OCI-M2 (cell line): ENCODE results near the gene THTPA.
"Not testable (repeated sequence)": the region's sequence is repeated elsewhere in the genome, so short reads cannot be mapped to it uniquely, and the experiment has no call there.

Source experiments
- DNase-seq: peaks from one replicate; lab custom pipeline; 2025; ENCODE audit not compliant: unreplicated experiment; lab: John Stamatoyannopoulos, UW

Gene THTPA

DNA sequence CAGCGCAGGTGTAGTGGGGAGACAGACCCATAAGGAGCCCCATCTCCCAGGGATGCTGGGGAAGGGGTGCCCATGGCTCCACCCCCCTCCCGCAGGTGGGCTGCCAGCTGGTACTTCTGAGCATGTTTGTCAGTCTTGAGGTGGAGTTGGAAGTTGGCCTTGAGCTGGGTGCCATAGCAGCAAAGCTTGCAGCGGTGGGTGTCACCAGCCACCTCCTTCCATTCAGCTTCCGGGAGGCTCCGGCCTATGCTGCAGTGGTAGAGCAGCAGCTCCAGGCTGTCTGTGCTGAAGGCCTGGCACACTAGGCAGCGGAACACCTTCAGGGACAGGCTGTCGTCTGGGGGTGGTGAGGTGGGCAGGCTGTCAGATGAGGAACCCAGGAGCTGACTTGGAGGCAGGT, 23.4 kb upstream of the THTPA start:
- DNase-seq, result no peak

DNA sequence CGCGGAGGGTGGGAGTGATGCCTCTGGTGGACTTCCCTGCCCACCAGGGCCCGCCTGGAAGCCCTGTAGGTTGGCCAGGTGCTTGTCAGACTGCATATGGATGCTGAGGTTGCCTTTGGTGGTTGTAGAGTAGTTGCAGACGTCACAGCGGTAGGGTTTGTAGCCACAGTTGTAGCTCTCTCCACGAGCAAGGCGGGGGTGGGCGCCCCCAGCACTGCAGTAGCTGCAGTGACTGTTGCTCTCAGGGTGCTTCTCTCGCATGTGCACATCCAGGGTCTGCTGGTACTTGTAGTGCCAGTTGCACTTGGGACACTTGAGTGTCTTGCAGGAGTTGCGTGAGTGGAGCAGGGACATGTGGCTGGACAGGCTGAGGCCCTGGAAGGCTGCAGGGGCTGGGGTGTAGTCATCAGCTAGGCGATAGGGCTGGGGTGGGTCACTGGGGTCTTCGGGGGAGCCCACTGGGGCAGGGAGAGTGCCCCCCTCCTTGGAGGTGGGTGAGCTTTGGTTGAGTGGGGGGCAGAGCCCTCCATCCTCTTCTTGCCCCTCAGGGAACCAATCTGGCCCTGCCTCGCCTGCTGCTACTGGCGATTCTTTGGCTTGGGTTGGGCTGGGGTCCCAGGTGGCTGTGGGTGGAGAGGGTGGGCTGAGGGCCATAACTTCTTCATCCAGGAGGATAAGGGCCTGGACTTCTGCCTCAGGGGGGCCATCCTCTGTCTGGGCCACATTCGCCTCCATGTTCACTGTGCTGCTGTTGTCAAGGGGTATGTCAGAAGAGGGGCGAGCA, 22.2 kb upstream of the THTPA start:
- no peak for DNase-seq

DNA sequence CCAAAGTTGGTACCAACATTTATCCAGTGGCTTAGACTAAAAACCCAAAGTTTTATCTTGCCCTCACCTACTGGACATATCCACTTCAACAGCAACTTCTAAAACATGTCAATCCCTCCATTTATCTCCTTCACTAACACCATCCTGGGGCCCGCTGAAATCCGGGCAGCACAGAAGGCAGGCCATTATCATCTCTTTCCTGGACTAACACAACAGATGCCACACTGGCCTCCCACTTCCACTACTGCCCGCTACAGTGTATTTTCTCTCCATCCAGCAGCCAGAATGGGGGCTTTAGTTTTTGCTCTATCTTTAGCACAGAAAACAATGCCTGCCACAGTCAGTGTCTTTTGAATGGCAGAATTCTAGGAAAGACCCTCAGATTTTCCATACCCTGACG, 20.1 kb upstream of the THTPA start:
- no peak for DNase-seq

DNA sequence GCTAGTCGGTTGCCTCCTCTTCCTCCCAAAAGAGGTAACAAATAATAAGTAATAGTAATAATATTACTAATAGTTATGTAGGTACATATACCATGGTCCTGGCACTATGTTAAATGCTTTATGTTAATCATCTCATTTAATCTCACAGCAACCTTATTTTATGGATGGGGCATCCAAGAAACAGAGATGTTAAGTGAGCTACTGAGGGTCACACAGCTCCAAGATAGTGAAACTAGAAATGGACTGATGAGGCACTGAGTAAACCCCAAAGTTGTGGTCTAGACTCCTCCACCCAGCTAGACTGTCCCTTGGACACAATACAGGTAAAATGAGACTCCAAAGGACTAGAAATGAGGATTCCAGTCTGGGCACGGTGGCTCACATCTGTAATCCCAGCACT, 19.6 kb upstream of the THTPA start:
- no peak for DNase-seq

DNA sequence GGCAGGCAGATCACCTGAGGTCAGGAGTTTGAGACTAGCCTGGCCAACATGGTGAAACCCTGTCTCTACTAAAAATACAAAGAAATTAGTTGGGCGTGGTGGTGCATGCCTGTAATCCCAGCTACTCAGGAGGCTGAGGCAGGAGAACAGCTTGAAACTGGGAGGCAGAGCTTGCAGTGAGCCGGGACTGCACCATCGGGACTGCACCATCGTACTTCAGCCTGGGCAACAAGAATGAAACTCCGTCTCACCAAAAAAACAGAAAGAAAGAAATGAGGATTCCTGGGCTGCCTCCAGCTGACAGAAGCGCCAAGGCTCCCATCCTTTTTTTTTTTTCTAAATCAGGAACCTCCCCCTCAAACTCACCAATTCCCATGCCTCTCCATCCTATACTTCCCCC, 19.2 kb upstream of the THTPA start:
- DNase-seq, result not testable (repeated sequence)

DNA sequence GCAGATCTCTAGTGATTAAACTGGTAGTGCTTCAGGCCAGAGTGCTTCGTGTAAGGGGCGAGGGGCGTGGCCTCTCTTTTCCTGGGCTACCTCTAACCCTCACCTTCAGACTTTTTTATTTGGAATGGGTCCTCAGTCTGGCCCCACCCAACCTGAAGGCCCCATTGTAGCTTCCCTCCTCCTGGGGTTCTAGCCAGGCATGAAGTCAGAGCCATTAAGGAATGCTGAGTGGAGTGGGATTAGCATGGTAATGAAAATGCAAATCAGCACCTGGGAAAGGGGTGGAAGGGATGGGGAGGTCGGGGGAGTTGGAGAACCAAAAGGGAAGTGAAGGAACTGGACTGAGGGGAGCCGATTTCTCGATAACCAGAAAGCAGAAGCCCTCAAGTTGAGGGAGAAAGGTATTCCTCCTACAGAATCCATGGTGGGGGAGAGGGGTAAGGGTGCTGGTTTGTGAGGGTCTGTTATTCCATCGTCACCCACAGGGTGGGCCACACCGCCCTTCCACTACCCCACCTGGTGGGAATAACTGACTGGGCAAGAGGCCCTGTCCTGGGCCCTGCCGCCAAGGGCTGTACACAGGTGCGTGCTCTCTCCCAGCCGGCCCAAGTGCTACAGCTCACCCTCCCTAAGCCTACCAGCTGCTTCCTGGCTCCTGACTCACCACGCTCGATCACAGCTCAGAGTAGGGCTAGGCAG, 18.6 kb upstream of the THTPA start:
- DNase-seq, result no peak

DNA sequence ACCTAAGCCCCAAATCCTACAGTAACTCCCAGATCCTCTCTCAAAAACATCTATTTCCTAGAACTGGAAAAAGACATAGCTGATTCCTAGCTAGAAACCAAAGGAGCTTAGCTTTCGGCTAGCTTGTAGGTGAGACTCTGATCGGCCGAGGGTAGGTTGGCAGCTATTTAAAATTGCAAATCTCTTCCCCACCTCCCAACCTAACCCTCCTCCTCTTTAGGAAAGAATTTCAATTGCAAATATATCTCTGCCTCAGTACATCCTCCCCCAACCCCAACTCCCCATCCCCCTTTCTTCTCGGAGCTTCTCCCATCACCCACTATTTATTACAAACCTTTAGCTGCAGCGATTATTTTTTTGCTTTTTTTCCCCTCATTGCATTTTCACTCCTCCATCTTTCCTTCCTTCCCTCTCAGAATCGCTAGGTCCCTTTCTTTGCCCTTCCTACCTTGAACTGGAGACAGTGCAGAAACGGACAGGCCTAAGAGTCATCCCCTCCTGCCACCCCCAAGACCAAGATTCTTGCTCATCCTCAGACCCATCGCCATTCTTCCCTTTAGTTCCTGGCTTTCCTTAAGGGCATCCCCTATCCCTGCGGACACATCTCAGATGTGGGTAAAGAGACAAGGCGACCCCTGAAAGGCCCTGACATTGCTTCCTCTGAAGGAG, 17.9 kb upstream of the THTPA start:
- DNase-seq, result no peak

DNA sequence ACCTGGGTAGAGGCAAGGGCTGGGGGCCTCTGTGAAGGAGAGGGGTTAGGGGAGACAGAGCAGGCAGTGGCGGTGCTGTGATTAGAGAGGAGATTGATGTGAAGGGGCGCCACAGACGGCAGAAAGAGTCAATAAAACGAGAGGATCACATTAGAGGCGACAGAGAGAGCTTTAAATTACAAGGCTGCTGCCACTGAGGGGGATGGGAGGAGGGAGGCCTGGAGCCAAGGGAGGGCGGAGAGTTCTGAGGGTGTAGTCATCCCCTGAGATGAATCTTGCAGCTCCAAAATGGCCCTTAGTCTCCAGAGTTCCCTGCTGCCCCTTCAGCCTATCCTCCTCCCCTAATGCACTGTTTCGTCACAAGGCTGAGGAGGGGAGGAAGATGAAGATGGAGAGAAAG, 17.3 kb upstream of the THTPA start:
- no peak for DNase-seq

DNA sequence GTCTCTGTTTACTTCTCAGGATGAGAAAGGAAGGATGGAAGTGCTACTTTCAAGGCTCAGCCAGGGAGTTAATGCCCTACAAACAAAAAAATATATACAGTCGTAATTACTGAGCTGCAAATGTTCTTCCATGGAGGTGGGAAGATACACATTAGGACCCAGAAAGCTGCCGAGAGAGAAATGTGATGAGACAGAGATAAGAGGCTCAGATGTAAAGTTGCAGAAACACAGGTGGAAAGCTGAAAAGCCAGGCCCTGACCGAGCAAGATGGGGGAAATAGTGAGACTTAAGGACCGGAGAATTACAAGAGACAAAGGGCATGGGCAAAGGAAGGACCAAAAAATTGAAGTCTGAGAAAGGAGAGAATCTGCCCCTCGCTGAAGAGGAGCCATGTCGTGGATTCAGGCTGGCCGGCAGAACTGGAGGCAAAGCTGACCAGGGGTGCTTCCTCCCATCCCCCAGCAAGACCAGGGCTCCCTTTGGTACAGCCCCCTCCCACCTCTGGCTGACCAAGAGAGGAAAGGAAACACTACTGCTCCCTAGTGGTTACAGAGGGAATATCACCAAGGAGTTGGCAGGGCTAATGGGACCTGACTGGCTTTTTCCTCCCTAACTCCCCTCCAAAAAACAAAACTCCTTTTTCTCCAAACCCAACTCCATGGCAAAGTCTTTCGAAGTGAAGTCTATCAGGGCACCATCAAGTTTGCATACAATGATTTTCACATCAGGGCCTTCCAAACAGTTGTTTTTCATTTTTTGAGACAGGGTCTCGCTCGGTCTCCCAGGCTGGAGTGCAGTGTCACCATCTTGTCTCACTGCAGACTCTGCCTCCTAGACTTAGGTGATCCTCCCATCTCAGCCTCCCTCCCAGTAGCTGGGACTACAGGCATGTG, 16.6 kb upstream of the THTPA start:
- peak; percentile 10 for DNase-seq

DNA sequence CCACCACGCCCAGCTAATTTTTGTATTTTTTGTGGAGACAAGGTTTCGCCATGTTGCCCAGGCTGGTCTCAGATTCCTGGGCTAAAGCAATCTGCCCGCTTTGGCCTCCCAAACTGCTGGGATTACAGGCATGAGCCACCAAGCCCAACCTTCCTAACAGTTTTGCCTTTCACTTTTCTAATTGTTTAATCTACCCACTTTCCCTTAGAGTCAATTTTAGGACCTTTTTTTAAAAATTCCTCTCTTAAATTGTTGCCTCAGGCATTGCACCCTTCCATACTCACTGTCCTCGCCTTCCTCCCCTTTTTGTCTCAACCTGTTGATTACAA, 16.0 kb upstream of the THTPA start:
- DNase-seq, result no peak

DNA sequence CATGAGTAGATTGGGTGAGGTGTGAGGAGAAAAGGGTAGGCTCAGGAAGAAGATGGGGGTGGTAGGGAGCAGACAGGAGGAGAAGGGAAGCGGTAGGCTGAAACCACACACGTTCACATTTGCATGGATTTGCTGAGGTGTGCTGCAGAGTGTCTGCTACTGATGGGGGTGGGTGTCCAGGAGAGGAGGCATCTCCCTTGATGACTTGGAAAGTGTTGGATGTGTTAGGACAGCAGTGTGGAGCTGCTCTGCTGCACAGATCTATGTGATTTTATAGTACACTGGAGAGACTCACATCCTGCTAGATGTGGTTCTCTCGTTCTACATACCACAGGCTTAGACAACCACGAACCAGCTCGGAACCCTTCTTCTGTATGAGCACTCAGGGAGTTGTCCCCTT, 13.8 kb upstream of the THTPA start:
- DNase-seq, result no peak

DNA sequence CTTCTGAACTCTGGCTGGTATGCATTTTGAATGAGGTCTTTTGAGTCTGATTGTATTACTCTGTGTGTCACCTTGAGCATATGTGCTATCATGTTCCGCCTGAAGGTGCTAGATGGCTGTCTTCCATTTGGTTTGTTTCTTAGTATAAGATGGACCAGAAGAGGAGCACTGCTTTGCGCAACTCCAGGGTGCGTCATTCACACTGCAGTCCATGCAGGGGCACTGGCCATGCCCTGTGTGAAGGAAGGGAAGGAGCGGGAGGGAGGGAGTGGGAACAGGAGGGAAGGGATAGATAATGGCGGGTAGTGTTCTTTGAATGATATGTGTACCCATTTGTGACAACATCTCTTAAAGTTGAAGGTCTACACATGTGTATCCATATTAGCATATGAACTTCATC, 12.7 kb upstream of the THTPA start:
- DNase-seq, result no peak

DNA sequence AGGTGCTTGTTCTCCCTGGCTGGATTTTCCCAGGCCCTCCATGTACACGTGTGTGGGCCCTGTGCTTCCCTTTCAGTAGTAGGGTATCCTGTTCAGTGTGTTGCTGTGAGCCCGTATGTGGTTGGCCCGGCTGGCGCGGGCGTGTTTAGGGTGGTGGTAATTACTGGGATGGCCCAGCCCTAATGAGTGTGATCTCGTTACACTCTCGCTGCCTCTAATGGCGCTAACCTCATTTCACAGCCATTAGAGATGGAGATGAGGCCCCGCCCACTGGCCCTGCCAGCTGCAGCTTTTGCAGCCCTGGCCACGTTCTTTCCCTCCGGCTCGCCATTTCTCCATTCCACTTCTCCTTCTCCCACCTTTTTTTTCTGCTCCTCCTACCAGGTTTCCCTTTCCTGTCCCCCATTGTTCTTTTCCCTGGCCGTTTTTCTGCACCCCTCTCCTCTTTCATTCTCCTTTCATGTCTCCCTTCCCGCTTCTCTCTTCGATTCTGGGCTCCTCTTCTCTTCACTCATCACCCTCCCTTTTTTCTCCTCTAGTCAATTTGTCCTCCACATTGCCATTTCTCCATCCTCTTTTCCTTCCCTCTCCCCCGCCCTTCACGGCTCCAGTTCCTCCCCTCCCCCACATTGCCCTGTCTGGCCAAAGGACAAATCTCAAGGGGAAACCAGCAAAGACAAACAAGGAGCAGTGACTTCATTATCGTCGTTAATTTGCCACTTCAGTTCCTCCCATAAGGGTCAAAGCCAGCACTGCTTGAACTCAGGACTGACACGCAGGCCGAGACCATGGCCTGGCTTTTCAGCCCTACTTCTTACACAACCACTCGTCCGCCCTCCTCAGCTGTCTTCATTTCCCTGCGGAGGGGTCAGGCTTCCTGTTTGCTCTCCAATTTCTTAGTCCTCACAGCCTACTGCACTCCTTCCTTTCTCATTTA, 11.3 kb upstream of the THTPA start:
- DNase-seq, result no peak

DNA sequence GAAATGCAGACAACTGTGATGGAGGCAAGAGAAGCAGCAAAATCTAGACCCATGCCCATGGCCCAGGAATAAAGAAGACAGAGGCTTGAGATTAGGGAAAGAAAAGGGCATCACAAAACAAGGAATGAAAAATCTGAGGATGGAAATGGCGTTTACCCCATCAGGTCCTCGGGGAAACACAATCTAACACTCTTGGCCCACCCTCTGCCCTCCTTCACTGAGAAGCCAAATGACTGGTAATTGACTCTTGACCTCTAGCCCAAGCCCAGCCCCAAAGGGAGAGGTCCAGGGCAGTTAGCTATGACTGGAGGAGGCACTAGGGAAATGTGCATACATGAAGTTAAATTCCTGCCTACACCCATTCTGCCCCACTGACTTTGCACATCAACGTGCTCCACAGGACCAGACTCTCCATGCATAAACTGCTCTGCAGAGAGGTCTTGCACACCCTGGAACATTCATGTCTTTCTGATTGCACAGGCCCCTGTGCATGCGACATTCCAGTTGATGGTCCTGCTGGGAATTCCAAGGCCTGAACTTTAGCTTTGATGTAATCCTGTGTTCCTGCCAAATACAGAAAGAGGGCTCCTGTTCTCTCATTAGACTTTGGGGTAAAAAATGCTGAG, 10.2 kb upstream of the THTPA start:
- DNase-seq, result no peak

DNA sequence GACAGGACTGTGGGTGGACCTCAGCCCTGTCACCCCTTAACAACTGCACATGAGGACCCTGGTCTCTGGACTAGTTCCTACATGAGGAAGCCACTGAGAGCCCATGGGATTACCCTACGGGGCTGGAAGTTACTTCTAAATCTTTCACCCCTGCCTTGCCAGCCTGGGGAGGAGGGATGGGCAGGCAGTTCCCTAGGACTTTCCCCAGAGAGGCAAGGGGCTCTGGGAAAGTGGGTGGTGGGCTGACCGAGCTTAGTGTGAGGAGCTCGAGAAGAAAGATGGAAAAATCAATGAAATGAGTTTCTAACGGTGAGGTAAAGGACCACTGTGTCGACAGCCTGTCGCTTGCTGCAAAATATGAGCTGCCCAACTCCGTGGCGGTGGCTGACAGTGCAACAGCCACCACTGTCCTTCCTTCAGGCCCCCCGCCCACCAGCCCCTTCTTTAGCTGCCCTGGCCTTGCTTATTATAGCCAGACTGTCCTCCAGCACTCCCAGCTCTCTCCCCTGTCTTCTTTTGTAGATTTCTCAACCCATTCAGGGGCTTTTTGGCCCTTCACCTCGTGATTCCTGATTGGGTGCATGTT, 9.5 kb upstream of the THTPA start:
- DNase-seq, result no peak

DNA sequence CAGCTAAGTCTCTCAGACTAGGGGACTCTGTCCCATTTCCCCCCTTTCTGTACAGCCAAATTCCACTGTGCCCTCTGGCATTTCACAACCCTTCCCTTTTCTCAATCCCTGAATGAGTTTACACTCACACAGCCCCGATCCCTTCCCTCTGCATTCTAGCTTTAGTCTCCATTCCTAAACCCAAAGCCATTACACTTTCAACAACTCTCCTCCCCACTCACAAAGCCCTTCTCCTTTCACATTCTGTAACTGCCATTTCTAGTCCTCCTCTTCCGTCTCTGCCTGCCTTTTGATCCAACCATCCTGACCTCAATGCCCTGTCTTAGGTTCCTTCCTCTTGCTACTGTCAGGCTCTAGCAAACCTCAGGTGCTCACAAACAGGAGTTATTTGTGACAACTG, 8.1 kb upstream of the THTPA start:
- DNase-seq, result no peak

DNA sequence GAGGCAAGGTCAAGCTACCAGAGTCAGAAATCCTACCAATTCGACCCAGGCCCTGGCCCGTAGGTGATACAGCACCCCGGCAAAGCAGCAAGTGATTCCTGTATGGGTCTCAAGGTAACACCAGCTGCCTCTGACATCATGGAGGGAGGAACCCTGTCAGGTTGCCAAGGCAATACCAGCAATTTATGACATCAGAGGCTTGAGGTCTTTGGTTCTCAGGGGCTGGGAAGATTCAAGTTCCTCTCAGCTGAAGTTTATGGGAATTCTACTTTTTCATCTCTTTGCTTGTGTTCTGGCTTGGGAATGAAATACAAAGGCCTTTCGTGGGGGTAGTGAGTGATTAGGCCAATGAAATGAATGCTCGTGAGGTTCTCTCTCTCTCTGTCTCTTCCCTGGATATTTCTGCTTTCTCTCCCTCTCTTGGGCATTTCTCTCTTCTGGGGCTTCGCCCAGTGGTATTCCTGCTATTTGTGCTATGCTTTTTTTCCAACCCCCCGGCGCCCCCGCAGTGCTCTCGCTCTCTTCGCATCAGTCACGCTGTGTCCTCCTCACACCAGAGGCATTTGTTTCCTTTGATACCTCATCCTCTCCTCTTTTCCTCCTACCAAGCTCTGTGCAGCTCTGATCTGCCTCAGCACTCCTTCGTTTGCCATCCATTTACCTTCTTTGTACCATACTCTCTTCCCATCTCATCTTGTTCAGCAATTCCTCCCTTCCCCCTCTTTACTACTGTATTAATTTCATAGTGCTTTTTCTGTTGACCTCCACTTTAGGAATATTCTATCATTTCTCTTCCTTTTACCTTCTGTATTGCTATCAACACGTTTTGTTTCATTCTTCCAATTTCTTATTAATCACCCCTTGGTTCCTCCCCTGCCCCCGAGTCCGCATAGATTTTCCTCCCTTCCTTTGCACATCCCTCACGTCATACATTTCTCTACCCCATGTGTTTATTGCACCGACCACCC, 7.4 kb upstream of the THTPA start:
- no peak for DNase-seq

DNA sequence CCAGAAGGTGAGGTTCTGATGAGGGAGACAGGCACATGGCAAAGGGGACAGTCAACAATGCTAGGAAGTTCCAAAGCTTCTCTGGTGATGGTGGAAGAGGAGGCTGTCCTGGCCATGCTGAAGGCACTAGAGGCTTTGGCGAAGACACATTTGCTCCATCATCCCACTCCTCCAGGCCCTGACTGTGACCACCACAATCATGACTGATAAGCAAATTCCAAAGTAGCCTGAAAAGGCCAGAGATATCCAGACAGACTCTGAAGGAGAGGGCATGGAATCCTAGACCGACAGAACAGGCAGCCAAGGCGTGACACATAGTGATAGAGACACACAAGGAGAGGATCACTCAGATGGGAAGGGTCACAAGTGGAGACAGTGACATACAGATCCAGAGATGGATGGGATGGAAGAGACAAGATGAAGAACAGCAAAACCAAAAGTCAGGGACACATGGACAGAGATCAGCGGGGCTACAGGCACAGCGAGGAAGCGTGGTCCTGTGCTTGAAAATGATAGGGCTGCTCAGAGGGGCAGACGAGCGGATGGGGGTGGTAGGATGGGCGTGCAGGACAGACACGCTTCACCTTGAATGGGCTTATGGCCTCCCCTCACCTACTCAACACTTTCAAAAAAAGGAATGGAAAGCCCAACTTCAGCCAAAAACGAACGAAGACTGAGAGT, 5.8 kb upstream of the THTPA start:
- no peak for DNase-seq
